Testis (tissue), 2 donors: ENCODE results near the gene CYP4F2.

Source experiments
- POLR2A ChIP-seq: fragments of 450-650 bp; IDR thresholded peaks from one replicate; pipeline ENCODE4 v1.6.1; 2017; ENCODE audit warnings: antibody characterized with exemption, mild to moderate bottlenecking, moderate library complexity
- TF ChIP-seq, protein P1 (sequence below), 3 experiments: fragments of 450-650 bp in 2 of 3; fragments of 200-600 bp in 1 of 3; sonication (generic) in 1 of 3; IDR thresholded peaks; one replicate each; pipeline ENCODE4 v1.5.1; 2016 to 2019; ENCODE audit warnings: antibody characterized with exemption in 3 of 3, mild to moderate bottlenecking in 2 of 3, moderate library complexity in 1 of 3

DNA sequence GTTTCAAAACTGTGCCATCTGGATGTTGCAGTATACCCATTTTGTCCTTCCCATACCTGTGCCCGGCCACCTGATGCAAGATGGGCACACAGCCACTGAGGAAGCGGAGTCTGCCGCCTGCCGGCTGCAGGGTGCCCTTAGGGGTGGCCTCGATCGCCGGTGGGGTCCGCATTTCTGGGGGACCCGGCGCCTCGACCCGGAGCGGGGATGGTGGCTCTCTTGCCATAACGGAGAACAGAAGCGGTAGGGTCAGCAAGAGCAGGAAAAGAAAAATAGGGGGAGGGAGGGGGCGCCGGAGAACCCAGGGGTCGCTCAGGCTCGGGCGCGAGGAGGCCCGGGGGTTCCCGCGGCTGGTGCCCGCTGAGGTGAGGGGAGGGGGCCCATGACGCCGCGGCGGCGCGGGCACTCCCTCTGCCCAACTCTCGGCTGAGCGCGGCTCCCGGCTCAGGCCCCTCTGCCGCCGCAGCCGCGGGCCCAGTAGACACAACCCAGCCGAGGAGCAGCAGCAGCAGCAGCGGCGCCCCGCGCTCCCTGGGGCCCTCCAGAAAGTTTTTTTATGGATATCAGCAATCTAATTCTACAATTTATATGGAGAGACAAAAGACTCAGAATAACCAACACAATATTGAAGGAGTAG is 13.8 kb upstream of the CYP4F2 start:
- TF ChIP-seq POLR2A = no peak
- TF ChIP-seq, protein P1, sequence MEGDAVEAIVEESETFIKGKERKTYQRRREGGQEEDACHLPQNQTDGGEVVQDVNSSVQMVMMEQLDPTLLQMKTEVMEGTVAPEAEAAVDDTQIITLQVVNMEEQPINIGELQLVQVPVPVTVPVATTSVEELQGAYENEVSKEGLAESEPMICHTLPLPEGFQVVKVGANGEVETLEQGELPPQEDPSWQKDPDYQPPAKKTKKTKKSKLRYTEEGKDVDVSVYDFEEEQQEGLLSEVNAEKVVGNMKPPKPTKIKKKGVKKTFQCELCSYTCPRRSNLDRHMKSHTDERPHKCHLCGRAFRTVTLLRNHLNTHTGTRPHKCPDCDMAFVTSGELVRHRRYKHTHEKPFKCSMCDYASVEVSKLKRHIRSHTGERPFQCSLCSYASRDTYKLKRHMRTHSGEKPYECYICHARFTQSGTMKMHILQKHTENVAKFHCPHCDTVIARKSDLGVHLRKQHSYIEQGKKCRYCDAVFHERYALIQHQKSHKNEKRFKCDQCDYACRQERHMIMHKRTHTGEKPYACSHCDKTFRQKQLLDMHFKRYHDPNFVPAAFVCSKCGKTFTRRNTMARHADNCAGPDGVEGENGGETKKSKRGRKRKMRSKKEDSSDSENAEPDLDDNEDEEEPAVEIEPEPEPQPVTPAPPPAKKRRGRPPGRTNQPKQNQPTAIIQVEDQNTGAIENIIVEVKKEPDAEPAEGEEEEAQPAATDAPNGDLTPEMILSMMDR (IDR thresholded peaks at IDR 0.05) = no peak
